Mammary epithelial cell (primary cell): ENCODE measurements around the gene COL4A2.

Experiments used
- EZH2 ChIP-seq: IDR thresholded peaks from 2 replicates; pipeline ENCODE4 v1.6.1; 2012; ENCODE audit warnings: low read length, inconsistent platforms, borderline replicate concordance
- TF ChIP-seq, protein P1 (sequence below), 2 donors: IDR thresholded peaks in 1 of 2; conservative IDR thresholded peaks in 1 of 2; 2 replicates each; pipeline ENCODE4 v1.5.1; 2011 to 2012; ENCODE audit warnings: inconsistent platforms in 2 of 2, low read length in 2 of 2, mild to moderate bottlenecking in 2 of 2, control low read depth in 1 of 2, low read depth in 1 of 2; ENCODE audit not compliant: insufficient read depth in 1 of 2; ENCODE audit errors: extremely low read depth in 1 of 2

- TF ChIP-seq, protein P1, sequence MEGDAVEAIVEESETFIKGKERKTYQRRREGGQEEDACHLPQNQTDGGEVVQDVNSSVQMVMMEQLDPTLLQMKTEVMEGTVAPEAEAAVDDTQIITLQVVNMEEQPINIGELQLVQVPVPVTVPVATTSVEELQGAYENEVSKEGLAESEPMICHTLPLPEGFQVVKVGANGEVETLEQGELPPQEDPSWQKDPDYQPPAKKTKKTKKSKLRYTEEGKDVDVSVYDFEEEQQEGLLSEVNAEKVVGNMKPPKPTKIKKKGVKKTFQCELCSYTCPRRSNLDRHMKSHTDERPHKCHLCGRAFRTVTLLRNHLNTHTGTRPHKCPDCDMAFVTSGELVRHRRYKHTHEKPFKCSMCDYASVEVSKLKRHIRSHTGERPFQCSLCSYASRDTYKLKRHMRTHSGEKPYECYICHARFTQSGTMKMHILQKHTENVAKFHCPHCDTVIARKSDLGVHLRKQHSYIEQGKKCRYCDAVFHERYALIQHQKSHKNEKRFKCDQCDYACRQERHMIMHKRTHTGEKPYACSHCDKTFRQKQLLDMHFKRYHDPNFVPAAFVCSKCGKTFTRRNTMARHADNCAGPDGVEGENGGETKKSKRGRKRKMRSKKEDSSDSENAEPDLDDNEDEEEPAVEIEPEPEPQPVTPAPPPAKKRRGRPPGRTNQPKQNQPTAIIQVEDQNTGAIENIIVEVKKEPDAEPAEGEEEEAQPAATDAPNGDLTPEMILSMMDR (conservative IDR thresholded peaks at IDR 0.05 in 1 of 2, IDR thresholded peaks at IDR 0.05 in 1 of 2; ENCODE audit: extremely low read depth in 1 of 2, insufficient read depth in 1 of 2, low read depth in 1 of 2, low read length in 2 of 2), result no peak
- no peak for TF ChIP-seq EZH2
Measured at GRCh38 chr13:110344320-110344719, 37.2 kb downstream of the COL4A2 start.
